ENCODE data around the gene TEX54. TPM values are rescaled to one million over a fixed set of nuclear protein-coding genes. Genes with fewer than 3 reads are reported as not detected.

Gene TEX54
- total RNA-seq: not detected

- Histone ChIP-seq H3K4me3 (ENCODE audit: low read length in 3 of 3) (peak within 1 kb of the TSS; percentile 63 to 91 (median 88)), H3K4me1 (ENCODE audit: control insufficient read depth in 3 of 3, insufficient read depth in 3 of 3, low read length in 3 of 3) (peaks cover 26 to 38% (median 35%) of the 10 kb centered on the region in 3 donors)
Observed at GRCh38 chr11:62832336-62833234, at the start of gene TEX54. TSS of gene TEX54 (minus strand) at chr11:62832841.

DNA sequence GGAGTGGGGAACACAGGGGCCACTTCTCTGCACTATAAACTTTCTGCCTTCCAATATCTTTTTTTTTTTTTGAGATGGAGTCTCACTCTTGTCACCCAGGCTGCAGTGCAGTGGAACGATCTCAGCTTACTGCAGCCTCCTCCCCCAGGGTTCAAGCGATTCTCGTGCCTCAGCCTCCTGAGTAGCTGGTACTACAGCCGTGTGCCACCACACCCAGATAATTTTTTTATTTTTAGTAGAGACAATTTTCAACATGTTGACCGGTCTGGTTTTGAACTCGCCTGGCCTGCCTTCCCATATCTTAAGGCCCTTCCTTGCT lies 49.7 kb upstream of the TEX54 start:
- H3K36me3 ChIP-seq (ENCODE audit: control insufficient read depth in 3 of 3, insufficient read depth in 3 of 3, low read length in 3 of 3): peaks cover 47 to 48% (median 48%) of the 10 kb centered on the region in 3 donors
- H3K9me3 ChIP-seq (ENCODE audit: control insufficient read depth in 3 of 3, low read length in 3 of 3): no peaks in the 10 kb centered on the region
- no peaks in the 10 kb centered on the region for H3K27me3 ChIP-seq (ENCODE audit: control insufficient read depth in 3 of 3, insufficient read depth in 3 of 3, low read length in 3 of 3)
- H3K9ac ChIP-seq (ENCODE audit: low read depth in 1 of 3, low read length in 3 of 3): peak overlapping the region in 2 of 3 donors; percentile 99 to 100
- H3K4me3 ChIP-seq (ENCODE audit: low read length in 3 of 3): peak overlapping the region; percentile 99 to 100 (median 100)
- H3K4me1 ChIP-seq (ENCODE audit: control insufficient read depth in 3 of 3, insufficient read depth in 3 of 3, low read length in 3 of 3): peaks cover 36 to 42% (median 39%) of the 10 kb centered on the region in 3 donors
- peak overlapping the region; percentile 98 for H3K27ac ChIP-seq (ENCODE audit: low read depth, low read length)

More at GRCh38 chr11:62832336-62833234, at the start of gene TEX54:
- H3K27me3 ChIP-seq (ENCODE audit: control insufficient read depth in 3 of 3, insufficient read depth in 3 of 3, low read length in 3 of 3): no peaks in the 10 kb centered on the region
- peak within 1 kb of the TSS; percentile 98 for H3K27ac ChIP-seq (ENCODE audit: low read depth, low read length)
- peaks cover 28 to 38% (median 35%) of the 10 kb centered on the region in 3 donors for H3K36me3 ChIP-seq (ENCODE audit: control insufficient read depth in 3 of 3, insufficient read depth in 3 of 3, low read length in 3 of 3)
- no peaks in the 10 kb centered on the region for H3K9me3 ChIP-seq (ENCODE audit: control insufficient read depth in 3 of 3, low read length in 3 of 3)
- H3K9ac ChIP-seq (ENCODE audit: low read depth in 1 of 3, low read length in 3 of 3): peak within 1 kb of the TSS; percentile 95 to 97 (median 96)

DNA sequence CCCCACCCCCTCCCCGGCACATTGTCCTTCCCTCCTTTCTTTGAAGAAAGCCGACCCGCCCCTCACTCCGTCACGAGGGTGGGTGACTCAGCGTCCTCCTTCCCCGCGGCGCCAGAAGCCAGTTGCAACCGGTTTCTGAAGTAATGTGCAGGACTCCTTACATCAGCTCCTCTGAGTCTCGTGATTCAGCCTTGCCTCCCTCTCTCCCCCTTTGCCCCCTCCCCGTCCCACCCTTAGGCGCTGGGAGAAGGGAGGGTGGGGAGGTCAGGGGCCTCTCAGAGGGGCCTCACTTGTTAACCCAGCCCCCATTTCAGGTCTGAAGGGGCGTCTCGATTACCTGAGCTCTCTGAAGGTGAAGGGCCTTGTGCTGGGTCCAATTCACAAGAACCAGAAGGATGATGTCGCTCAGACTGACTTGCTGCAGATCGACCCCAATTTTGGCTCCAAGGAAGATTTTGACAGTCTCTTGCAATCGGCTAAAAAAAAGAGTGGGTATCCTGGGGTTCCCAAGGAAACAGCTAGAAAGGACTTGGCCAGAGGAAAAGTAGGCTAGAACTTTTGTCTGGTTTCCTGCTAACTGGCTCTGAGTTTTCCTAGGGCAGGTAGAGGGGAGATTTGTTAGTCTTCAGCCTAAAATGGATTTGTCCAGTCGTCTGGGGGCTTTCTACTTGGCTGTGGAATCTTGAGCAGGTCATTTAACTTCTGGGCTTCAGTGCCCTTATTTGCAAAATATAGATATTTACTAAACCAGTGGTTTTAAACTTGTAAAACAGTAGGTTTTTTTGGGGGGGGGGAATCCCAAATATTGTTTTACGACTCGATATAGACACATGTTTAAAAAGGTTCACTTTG lies 49.2 kb upstream of the TEX54 start:
- H3K36me3 ChIP-seq (ENCODE audit: control insufficient read depth in 3 of 3, insufficient read depth in 3 of 3, low read length in 3 of 3): peaks cover 42 to 44% (median 42%) of the 10 kb centered on the region in 3 donors
- peak overlapping the region; percentile 99 to 100 (median 100) for H3K9ac ChIP-seq (ENCODE audit: low read depth in 1 of 3, low read length in 3 of 3)
- H3K9me3 ChIP-seq (ENCODE audit: control insufficient read depth in 3 of 3, low read length in 3 of 3): no peaks in the 10 kb centered on the region
- no peaks in the 10 kb centered on the region for H3K27me3 ChIP-seq (ENCODE audit: control insufficient read depth in 3 of 3, insufficient read depth in 3 of 3, low read length in 3 of 3)
- peaks cover 36 to 42% (median 39%) of the 10 kb centered on the region in 3 donors for H3K4me1 ChIP-seq (ENCODE audit: control insufficient read depth in 3 of 3, insufficient read depth in 3 of 3, low read length in 3 of 3)
- peak overlapping the region; percentile 98 for H3K27ac ChIP-seq (ENCODE audit: low read depth, low read length)
- peak overlapping the region; percentile 99 to 100 (median 100) for H3K4me3 ChIP-seq (ENCODE audit: low read length in 3 of 3)

- Histone ChIP-seq H3K4me3 (ENCODE audit: low read length in 3 of 3) (peak within 1 kb of the TSS; percentile 99 to 100 (median 100)), H3K4me1 (ENCODE audit: control insufficient read depth in 3 of 3, insufficient read depth in 3 of 3, low read length in 3 of 3) (peaks cover 36 to 39% (median 39%) of the 10 kb centered on the region in 3 donors), H3K27ac (ENCODE audit: low read depth, low read length) (peak within 1 kb of the TSS; percentile 98), H3K27me3 (ENCODE audit: control insufficient read depth in 3 of 3, insufficient read depth in 3 of 3, low read length in 3 of 3) (no peaks in the 10 kb centered on the region), H3K36me3 (ENCODE audit: control insufficient read depth in 3 of 3, insufficient read depth in 3 of 3, low read length in 3 of 3) (peaks cover 34 to 35% (median 34%) of the 10 kb centered on the region in 3 donors), H3K9ac (ENCODE audit: low read depth in 1 of 3, low read length in 3 of 3) (peak within 1 kb of the TSS; percentile 99 to 100 (median 100)), H3K9me3 (ENCODE audit: control insufficient read depth in 3 of 3, low read length in 3 of 3) (no peaks in the 10 kb centered on the region)
Observed at GRCh38 chr11:62880803-62881578, 48.4 kb upstream of the TEX54 start, which contains the start of gene SLC3A2. TSS of gene SLC3A2 (plus strand) at chr11:62880896. CDS start at chr11:62881024, 128 bp downstream.

DNA sequence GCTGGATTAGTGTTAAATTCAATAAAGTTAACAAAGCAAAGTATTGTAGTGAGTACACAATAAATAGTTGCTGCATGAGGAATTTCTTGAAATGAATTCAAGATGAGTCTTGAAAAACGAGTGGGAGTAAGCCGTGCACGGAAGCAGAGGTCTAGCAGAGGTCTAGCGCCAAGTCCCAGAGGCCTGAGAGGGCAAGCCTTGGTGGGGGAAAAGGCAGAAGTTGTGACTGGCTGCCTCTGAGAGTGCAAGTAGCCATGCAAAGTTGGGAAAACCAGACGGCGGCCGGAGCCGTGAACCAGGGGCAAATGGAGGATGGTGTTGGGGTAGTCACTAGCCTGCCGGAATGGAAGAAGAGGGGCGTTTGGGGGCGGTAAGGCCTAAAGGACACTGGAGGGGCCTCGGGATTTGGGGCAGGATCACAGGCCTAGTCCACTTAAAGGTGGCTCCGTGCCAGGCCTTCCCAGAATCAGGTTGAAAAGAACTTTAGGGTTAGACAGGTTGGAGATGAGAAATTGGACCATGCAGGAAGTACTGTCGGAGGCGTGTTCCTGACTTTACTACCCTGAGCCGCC lies 47.7 kb upstream of the TEX54 start:
- H3K4me1 ChIP-seq (ENCODE audit: control insufficient read depth in 3 of 3, insufficient read depth in 3 of 3, low read length in 3 of 3): peaks cover 36 to 39% (median 39%) of the 10 kb centered on the region in 3 donors
- no peaks in the 10 kb centered on the region for H3K9me3 ChIP-seq (ENCODE audit: control insufficient read depth in 3 of 3, low read length in 3 of 3)
- peak overlapping the region; percentile 99 to 100 (median 100) for H3K4me3 ChIP-seq (ENCODE audit: low read length in 3 of 3)
- H3K9ac ChIP-seq (ENCODE audit: low read depth in 1 of 3, low read length in 3 of 3): peak overlapping the region; percentile 99 to 100 (median 100)
- no peaks in the 10 kb centered on the region for H3K27me3 ChIP-seq (ENCODE audit: control insufficient read depth in 3 of 3, insufficient read depth in 3 of 3, low read length in 3 of 3)
- peaks cover 27 to 29% (median 27%) of the 10 kb centered on the region in 3 donors for H3K36me3 ChIP-seq (ENCODE audit: control insufficient read depth in 3 of 3, insufficient read depth in 3 of 3, low read length in 3 of 3)
- H3K27ac ChIP-seq (ENCODE audit: low read depth, low read length): peak overlapping the region; percentile 98

- Histone ChIP-seq H3K36me3 (ENCODE audit: control insufficient read depth in 3 of 3, insufficient read depth in 3 of 3, low read length in 3 of 3) (peaks cover 18 to 22% (median 18%) of the 10 kb centered on the region in 3 donors), H3K9me3 (ENCODE audit: control insufficient read depth in 3 of 3, low read length in 3 of 3) (no peaks in the 10 kb centered on the region), H3K4me3 (ENCODE audit: low read length in 3 of 3) (peak overlapping the region; percentile 99 to 100 (median 100)), H3K9ac (ENCODE audit: low read depth in 1 of 3, low read length in 3 of 3) (peak overlapping the region; percentile 99 to 100 (median 100)), H3K27me3 (ENCODE audit: control insufficient read depth in 3 of 3, insufficient read depth in 3 of 3, low read length in 3 of 3) (no peaks in the 10 kb centered on the region), H3K27ac (ENCODE audit: low read depth, low read length) (peak overlapping the region; percentile 98), H3K4me1 (ENCODE audit: control insufficient read depth in 3 of 3, insufficient read depth in 3 of 3, low read length in 3 of 3) (peaks cover 36 to 38% (median 36%) of the 10 kb centered on the region in 3 donors)
Observed at GRCh38 chr11:62879235-62879978, 46.8 kb upstream of the TEX54 start.

- H3K4me3 ChIP-seq (ENCODE audit: low read length in 3 of 3): no peak overlapping the region
- H3K27ac ChIP-seq (ENCODE audit: low read depth, low read length): no peak overlapping the region
- H3K36me3 ChIP-seq (ENCODE audit: control insufficient read depth in 3 of 3, insufficient read depth in 3 of 3, low read length in 3 of 3): peaks cover 0 to 4% (median 0%) of the 10 kb centered on the region in 3 donors
- peaks cover 14 to 19% (median 15%) of the 10 kb centered on the region in 3 donors for H3K4me1 ChIP-seq (ENCODE audit: control insufficient read depth in 3 of 3, insufficient read depth in 3 of 3, low read length in 3 of 3)
- no peaks in the 10 kb centered on the region for H3K27me3 ChIP-seq (ENCODE audit: control insufficient read depth in 3 of 3, insufficient read depth in 3 of 3, low read length in 3 of 3)
- no peak overlapping the region for H3K9ac ChIP-seq (ENCODE audit: low read depth in 1 of 3, low read length in 3 of 3)
- H3K9me3 ChIP-seq (ENCODE audit: control insufficient read depth in 3 of 3, low read length in 3 of 3): no peaks in the 10 kb centered on the region
Observed at GRCh38 chr11:62876712-62877111, 44.1 kb upstream of the TEX54 start.

GRCh38 chr11:62875698-62876478 lies 43.2 kb upstream of the TEX54 start:
- Histone ChIP-seq H3K36me3 (ENCODE audit: control insufficient read depth in 3 of 3, insufficient read depth in 3 of 3, low read length in 3 of 3) (peaks cover 0 to 2% (median 0%) of the 10 kb centered on the region in 3 donors), H3K27me3 (ENCODE audit: control insufficient read depth in 3 of 3, insufficient read depth in 3 of 3, low read length in 3 of 3) (no peaks in the 10 kb centered on the region), H3K4me3 (ENCODE audit: low read length in 3 of 3) (no peak overlapping the region), H3K4me1 (ENCODE audit: control insufficient read depth in 3 of 3, insufficient read depth in 3 of 3, low read length in 3 of 3) (peaks cover 14 to 16% (median 15%) of the 10 kb centered on the region in 3 donors), H3K9ac (ENCODE audit: low read depth in 1 of 3, low read length in 3 of 3) (no peak overlapping the region), H3K9me3 (ENCODE audit: control insufficient read depth in 3 of 3, low read length in 3 of 3) (no peaks in the 10 kb centered on the region), H3K27ac (ENCODE audit: low read depth, low read length) (no peak overlapping the region)
